OCI-LY1 (cell line): ENCODE measurements around the gene RNF186.

Experiments
- H2AFZ ChIP-seq: fragments of 200-600 bp; sonication (generic), shearing (Covaris generic); 2 replicates; pipeline ENCODE4 v1.6.0; 2014; ENCODE audit warnings: antibody characterized with exemption, mild to moderate bottlenecking, low read length
- H3F3A ChIP-seq: fragments of 200-600 bp; sonication (generic), shearing (Covaris generic); 2 replicates; pipeline ENCODE4 v1.6.0; 2014; ENCODE audit warnings: mild to moderate bottlenecking, antibody characterized with exemption, low read length, moderate library complexity; ENCODE audit not compliant: insufficient read depth
- H3K27ac ChIP-seq: fragments of 200-600 bp; sonication (generic); 2 replicates; pipeline ENCODE4 v1.5.1; 2014; ENCODE audit warnings: low read length, mixed run types, mild to moderate bottlenecking, low read depth; ENCODE audit not compliant: poor library complexity, severe bottlenecking
- H3K27me3 ChIP-seq: fragments of 200-600 bp; sonication (generic); 2 replicates; pipeline ENCODE4 v1.6.0; 2014; ENCODE audit warnings: antibody characterized with exemption, mild to moderate bottlenecking, low read length, moderate library complexity; ENCODE audit not compliant: insufficient read depth
- H3K36me3 ChIP-seq: fragments of 200-600 bp; sonication (generic); 2 replicates; pipeline ENCODE4 v1.6.1; 2014; ENCODE audit warnings: mild to moderate bottlenecking, antibody characterized with exemption, low read length, moderate library complexity, mixed read lengths; ENCODE audit not compliant: insufficient read depth
- H3K4me1 ChIP-seq: fragments of 200-600 bp; sonication (generic); 2 replicates; pipeline ENCODE4 v1.5.1; 2014; ENCODE audit warnings: mild to moderate bottlenecking, low read length, moderate library complexity; ENCODE audit not compliant: insufficient read depth, severe bottlenecking
- H3K4me2 ChIP-seq: fragments of 200-600 bp; sonication (generic), shearing (Covaris generic); 2 replicates; pipeline ENCODE4 v1.6.1; 2014; ENCODE audit warnings: low read length
- H3K4me3 ChIP-seq: fragments of 200-600 bp; sonication (generic); 2 replicates; pipeline ENCODE4 v1.5.1; 2014; ENCODE audit warnings: low read length, low read depth, mild to moderate bottlenecking, mixed read lengths; ENCODE audit not compliant: poor library complexity, severe bottlenecking
- H3K79me2 ChIP-seq: fragments of 200-600 bp; shearing (Covaris generic); 2 replicates; pipeline ENCODE4 v1.6.1; 2016; ENCODE audit warnings: mixed run types, low read length, mixed read lengths; ENCODE audit not compliant: insufficient read depth
- H3K9ac ChIP-seq: fragments of 200-600 bp; sonication (generic), shearing (Covaris generic); 2 replicates; pipeline ENCODE4 v1.6.1; 2014; ENCODE audit warnings: mild to moderate bottlenecking, low read length, mixed read lengths
- H3K9me2 ChIP-seq: fragments of 200-600 bp; sonication (generic), shearing (Covaris generic); 2 replicates; pipeline ENCODE4 v1.6.1; 2014; ENCODE audit warnings: low read depth, mild to moderate bottlenecking, low read length, mixed read lengths
- H3K9me3 ChIP-seq: fragments of 200-600 bp; shearing (Covaris generic); 2 replicates; pipeline ENCODE4 v1.6.1; 2014; ENCODE audit warnings: low read length, mixed read lengths
- H4K20me1 ChIP-seq: fragments of 200-600 bp; sonication (generic), shearing (Covaris generic); 2 replicates; pipeline ENCODE4 v1.6.0; 2016; ENCODE audit warnings: mild to moderate bottlenecking, low read length; ENCODE audit not compliant: insufficient read depth
- CTCF ChIP-seq: fragments of 200-600 bp; sonication (generic), shearing (Covaris generic); IDR thresholded peaks from 2 replicates; pipeline ENCODE4 v1.5.1; 2017; ENCODE audit warnings: mild to moderate bottlenecking, antibody characterized with exemption, low read length, moderate library complexity, mixed read lengths
- EZH2 ChIP-seq: fragments of 200-600 bp; sonication (generic), shearing (Covaris generic); IDR thresholded peaks from 2 replicates; pipeline ENCODE4 v1.8.0; 2017; ENCODE audit warnings: borderline replicate concordance, mixed run types, mild to moderate bottlenecking, antibody characterized with exemption, low read length, moderate library complexity, mixed read lengths

The RNF186 gene

GRCh38 chr1:19840228-19840627 lies 25.1 kb upstream of the RNF186 start:
- Histone ChIP-seq H3K9me2 (no peaks in the 10 kb centered on the region), H3K4me1 (no peaks in the 10 kb centered on the region), H2AFZ (no peak overlapping the region), H3K4me2 (no peak overlapping the region), H4K20me1 (no peaks in the 10 kb centered on the region), H3F3A (no peaks in the 10 kb centered on the region), H3K4me3 (no peak overlapping the region), H3K27ac (no peak overlapping the region), H3K27me3 (no peaks in the 10 kb centered on the region), H3K9me3 (no peaks in the 10 kb centered on the region), H3K79me2 (no peaks in the 10 kb centered on the region), H3K9ac (no peak overlapping the region), H3K36me3 (no peaks in the 10 kb centered on the region)
- TF ChIP-seq CTCF (no peak), EZH2 (no peak)

GRCh38 chr1:19837866-19838265 lies 22.8 kb upstream of the RNF186 start:
- no peak overlapping the region for H3K4me3 ChIP-seq
- H3K4me1 ChIP-seq: no peaks in the 10 kb centered on the region
- no peaks in the 10 kb centered on the region for H3K79me2 ChIP-seq
- no peak overlapping the region for H3K4me2 ChIP-seq
- no peak overlapping the region for H3K27ac ChIP-seq
- TF ChIP-seq EZH2: no peak
- TF ChIP-seq CTCF: no peak
- no peaks in the 10 kb centered on the region for H3K9me3 ChIP-seq
- no peaks in the 10 kb centered on the region for H4K20me1 ChIP-seq
- H3K27me3 ChIP-seq: no peaks in the 10 kb centered on the region
- H2AFZ ChIP-seq: no peak overlapping the region
- no peaks in the 10 kb centered on the region for H3F3A ChIP-seq
- H3K9me2 ChIP-seq: no peaks in the 10 kb centered on the region
- H3K9ac ChIP-seq: no peak overlapping the region
- no peaks in the 10 kb centered on the region for H3K36me3 ChIP-seq

- TF ChIP-seq CTCF: no peak
- no peak for TF ChIP-seq EZH2
- H2AFZ ChIP-seq: no peak overlapping the region
- no peak overlapping the region for H3K27ac ChIP-seq
- H3K79me2 ChIP-seq: no peaks in the 10 kb centered on the region
- peaks cover 4% of the 10 kb centered on the region; the same call in 1 of the 2 replicates for H3K27me3 ChIP-seq
- no peaks in the 10 kb centered on the region for H3F3A ChIP-seq
- no peak overlapping the region for H3K4me3 ChIP-seq
- no peaks in the 10 kb centered on the region; the same call in 1 of the 2 replicates for H3K36me3 ChIP-seq
- H3K9me2 ChIP-seq: no peaks in the 10 kb centered on the region
- no peak overlapping the region for H3K9ac ChIP-seq
- H4K20me1 ChIP-seq: no peaks in the 10 kb centered on the region
- H3K9me3 ChIP-seq: no peaks in the 10 kb centered on the region
- no peak overlapping the region for H3K4me2 ChIP-seq
- no peaks in the 10 kb centered on the region for H3K4me1 ChIP-seq
These were observed 20.5 kb upstream of the RNF186 start for GRCh38 chr1:19835578-19835977.
